T-helper 2 cell treated with Interferon-gamma antibody and Interleukin-4, amounts not matched to agents 100 ng/mL and 5 ng/mL, for 36 hours (primary cell): ENCODE data around the gene BPIFB2. TPM values are rescaled to one million over a fixed set of nuclear protein-coding genes. Genes with fewer than 3 reads are reported as not detected.
"Not testable (repeated sequence)": the region's sequence is repeated elsewhere in the genome, so short reads cannot be mapped to it uniquely, and the experiment has no call there.

ENCODE experiments used
- intact Hi-C: fragments of 100-400 bp; cut with micrococcal nuclease; formaldehyde crosslinking; loops from one replicate; pipeline ENCODE4 v1.15.1; 2023
- total RNA-seq: library from RNA; stranded (reverse); gene quantifications from 2 replicates; pipeline ENCODE4 v1.2.3, GENCODE V29; 2022

Gene BPIFB2
- total RNA-seq, 1 donor from 2014 or later = not detected

DNA sequence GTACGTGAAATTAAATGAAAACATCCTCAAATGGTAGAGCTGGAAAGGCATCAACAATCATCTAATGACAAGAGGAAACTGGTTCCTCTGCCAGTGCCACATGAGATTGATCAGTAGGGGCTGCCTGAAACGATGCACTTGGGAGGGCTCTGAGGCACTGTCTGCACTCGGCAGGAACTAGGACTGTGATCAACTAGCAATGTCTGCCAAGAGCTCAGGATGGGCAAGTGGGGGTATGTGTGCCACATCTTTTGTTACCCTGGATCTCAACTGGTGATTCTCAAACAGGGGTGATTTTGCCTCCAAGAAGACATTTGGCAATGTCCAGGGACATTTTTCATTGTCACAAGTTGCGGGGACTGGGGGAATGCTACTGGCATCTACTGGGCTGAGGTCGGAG, 25.9 kb downstream of the BPIFB2 start:
- intact Hi-C loops = no loop called here

DNA sequence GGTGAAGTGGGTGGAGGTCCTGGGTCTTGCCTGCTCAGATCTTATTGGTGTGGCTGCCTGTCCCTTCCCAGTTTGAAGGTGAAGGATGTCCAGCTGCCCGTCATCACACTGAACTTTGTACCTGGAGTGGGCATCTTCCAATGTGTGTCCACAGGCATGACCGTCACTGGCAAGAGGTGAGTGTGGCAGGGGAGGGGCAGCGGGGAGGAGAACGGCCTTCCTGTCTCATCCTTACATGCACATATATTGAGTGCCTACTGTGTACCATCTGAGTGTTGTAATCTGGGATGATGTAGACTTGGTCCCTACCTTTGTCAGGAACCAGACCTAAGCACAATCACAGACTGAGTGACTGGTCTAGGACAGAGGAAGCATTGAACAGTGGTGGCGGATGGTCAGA, 26.6 kb downstream of the BPIFB2 start:
- intact Hi-C loops = no loop called here

DNA sequence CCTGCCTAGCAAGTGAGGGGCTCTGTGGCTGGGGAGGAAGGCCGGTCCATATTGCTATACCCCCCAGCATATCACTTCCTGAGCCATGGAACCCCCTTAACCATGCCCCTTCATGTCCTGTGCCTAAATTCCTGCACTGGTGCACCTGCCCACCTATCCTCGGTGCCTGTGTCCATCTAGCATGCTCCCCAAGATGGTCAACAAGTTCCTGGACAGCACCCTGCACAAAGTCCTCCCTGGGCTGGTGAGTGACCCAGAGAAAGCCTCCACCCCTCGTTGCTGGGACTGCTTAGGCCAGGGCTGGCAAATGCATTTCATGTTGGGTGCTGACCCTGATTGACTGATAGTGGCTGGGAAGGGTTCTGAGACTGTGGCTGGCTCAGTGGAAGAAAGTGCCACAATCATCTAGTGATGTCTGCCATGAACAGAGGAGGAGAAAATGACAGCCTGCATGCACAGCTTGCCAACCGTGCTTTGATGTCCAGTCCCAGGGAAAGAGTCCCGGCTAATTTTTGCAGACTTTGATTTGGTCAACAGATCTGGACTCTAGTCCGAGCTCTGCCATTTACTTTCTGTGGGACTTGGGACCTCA, 27.5 kb downstream of the BPIFB2 start:
- intact Hi-C loops = no loop called here

DNA sequence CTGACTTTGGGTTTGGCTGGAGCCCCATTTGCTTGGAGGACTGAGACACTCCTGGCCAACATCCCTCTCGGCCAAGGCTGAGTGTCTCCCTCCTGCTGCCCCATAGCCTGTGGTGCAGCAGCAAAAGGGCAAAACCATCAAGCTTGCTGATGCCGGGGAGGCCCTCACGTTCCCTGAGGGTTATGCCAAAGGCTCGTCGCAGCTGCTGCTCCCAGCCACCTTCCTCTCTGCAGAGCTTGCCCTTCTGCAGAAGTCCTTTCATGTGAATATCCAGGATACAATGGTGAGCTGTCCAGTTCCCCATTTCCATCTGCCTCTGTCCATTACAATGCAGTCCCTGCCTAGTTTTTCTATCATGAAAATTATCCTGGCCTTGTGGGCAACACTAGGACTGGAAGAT, 30.0 kb downstream of the BPIFB2 start:
- intact Hi-C loops = no loop called here

GRCh38 chr20:33038243-33038642, 30.7 kb downstream of the BPIFB2 start:
- intact Hi-C loops = no loop called here

DNA sequence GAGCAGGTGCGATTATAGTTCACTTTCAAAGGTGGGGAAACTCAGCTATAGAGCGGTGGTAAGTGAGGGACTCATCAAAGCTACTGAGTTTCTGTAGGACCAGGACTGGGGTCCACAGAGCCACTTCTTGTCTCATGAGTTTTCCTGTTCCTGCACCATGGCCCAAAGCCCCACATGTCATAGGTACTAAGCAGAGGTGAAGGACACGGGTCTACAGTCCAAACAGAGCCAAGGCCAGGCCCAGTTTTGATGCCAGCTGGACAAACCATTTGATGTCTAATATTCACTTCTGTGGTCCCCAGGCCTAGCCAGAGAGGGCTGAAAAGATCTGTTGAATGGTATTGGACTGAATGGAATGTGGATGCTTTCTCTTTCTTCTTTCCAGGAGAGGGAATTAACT, 34.9 kb downstream of the BPIFB2 start:
- intact Hi-C loops = no loop called here

GRCh38 chr20:33042983-33043730, 35.7 kb downstream of the BPIFB2 start:
- intact Hi-C loops = no loop called here

- intact Hi-C loops = no loop called here
Measured at GRCh38 chr20:33043731-33044181, 36.3 kb downstream of the BPIFB2 start.

- intact Hi-C loops = not testable (repeated sequence)
Measured at GRCh38 chr20:33045129-33045721, 37.7 kb downstream of the BPIFB2 start.

DNA sequence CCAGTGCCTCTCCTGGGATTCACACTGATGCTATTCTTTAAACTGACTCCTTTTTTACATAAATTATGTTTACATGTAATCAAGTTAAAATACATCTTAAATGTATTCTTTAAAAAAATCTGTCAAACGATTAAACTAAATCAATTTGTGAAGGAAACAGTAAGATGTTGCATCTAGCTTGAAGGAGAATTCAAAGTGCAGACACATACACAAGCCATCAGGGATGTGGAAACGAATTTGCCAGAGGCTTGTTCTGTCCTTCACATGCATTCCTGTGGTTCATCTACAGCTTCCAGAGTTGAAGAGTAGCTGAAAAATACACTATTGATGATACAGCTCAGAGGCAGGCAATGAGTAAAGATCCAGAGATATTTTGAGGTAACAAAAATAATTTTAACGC, 38.9 kb downstream of the BPIFB2 start:
- intact Hi-C loops = no loop called here

DNA sequence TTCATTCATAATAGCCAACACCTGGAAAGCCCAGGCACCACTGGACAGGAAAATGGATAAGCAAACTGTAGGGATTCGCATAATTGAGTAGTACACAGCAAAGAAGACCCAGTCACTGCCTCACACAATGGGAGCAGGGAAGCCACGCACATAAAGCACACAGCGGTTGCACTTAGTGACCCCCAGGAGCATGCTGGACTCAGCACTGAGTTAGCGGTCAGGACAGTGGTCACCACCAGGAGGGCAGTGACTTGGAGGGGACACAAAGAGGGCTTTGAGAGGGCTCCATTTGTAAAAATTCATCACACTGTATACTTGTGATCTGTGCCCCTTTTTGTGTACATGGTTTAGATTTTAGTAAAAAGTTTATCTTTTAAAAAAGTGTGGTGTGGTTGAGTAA, 43.8 kb downstream of the BPIFB2 start:
- intact Hi-C loops = no loop called here

GRCh38 chr20:33053291-33054106, 46.0 kb downstream of the BPIFB2 start, which contains the start of gene BPIFB3:
BPIFB3 (plus strand) TSS chr20:33053903; CDS start chr20:33055436, 1,533 bp downstream.
- intact Hi-C loops = no loop called here

GRCh38 chr20:33054381-33054780, 46.9 kb downstream of the BPIFB2 start:
- intact Hi-C loops = no loop called here

DNA sequence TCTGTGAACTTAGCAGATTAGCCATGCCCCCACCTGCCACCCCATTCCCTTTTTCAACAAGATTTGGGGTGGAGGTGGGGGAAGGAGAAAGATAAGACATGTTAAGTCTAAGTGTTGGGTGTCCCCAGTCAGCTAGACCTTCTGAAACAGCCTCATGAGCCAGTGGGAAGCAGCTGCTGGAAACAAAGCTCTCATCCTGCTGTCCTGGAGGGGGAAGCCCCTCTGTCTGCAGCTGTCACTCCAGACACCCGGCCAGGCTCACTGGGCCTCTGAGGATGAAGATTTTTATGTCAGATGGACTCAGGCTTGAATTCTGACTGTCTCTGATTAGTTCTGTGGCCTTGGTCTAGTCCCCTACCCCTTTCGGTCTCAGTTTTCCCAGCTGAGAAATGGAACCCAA, 47.3 kb downstream of the BPIFB2 start:
- intact Hi-C loops = no loop called here

DNA sequence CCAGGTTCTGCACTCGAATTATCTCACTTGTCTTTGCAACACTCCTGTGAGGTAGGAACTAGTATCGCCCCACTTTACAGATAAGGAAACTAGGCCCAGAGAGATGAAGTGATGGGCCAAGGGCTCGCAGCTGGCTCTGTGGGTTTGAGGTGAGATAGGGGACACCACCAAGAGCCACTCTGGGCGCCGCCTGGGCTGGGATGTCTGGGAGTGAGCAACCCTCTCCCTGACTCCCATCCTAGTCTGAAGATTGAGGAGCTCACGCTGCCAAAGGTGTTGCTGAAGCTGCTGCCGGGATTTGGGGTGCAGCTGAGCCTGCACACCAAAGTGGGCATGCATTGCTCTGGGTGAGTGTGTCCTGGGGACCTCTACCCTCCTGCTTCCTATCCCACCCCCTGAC, 51.6 kb downstream of the BPIFB2 start:
- intact Hi-C loops = no loop called here

DNA sequence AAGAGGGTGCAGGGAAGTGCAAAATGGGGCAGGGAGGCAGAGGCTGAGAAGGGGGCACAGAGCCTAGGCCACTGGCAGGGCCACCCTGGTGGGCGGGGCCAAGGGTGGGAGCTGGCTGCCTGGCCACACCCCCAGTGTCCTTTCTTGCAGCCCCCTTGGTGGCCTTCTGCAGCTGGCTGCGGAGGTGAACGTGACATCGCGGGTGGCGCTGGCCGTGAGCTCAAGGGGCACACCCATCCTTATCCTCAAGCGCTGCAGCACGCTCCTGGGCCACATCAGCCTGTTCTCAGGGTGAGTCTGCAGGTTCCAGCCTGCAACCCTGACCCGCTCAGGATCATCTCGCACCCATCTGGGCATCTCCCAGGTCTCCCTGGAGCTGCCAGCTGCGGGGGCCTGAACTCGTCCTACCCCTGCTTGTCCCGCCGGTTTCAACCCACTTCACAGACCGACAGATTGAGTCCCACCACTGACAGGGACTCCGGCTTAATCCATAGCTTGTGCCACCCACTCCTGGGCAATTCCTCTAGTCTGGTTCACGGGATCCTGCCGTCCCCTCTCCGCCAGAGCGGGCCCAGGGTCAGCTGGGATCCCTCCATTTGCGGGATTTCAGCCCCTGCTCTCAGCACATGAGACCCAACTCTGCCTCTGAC, 52.4 kb downstream of the BPIFB2 start:
- intact Hi-C loops = no loop called here

DNA sequence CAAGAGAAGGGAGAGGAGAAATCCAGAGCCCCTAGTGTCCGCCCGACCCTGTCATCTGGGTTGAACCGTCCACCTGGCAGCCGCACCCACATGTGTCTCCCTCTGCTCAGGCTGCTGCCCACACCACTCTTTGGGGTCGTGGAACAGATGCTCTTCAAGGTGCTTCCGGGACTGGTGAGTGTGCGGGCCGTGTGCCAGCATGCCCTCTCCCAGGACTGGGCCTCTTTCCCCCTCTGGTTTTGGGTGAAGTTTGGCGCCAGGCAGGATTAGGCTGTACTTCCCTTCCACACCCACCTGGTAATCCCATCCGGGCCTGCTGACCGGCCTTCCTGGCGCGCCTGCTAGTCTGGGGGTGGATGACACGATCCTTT, 54.1 kb downstream of the BPIFB2 start:
- intact Hi-C loops = no loop called here

GRCh38 chr20:33062105-33062824, 54.8 kb downstream of the BPIFB2 start:
- intact Hi-C loops = no loop called here

DNA sequence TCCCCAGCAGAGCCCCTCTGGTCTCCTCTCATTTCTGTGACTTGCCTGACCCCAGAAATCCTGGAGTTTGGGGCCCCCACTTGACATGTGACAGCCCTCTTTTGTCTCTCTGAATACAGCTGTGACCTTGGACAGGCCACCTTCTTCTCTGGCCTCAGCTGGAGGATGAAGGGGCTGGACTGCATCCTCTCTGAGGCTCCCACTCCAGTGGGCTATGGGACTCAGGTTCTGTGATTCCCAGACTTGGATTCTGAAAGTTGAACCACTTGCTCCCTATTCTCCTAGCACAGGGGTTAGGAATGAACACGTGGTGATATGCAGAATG, 55.3 kb downstream of the BPIFB2 start:
- intact Hi-C loops = no loop called here

- intact Hi-C loops = no loop called here
Measured at GRCh38 chr20:33063271-33063670, 55.8 kb downstream of the BPIFB2 start.
